Measurements from ENCODE around the gene DNAJC15. TPM values are rescaled to one million over a fixed set of nuclear protein-coding genes. Genes with fewer than 3 reads are reported as not detected.

Gene DNAJC15
- total and polyA plus RNA-seq, 2 of the 8 experiments (the other 6 are each of a cell fraction or from before 2014, with no cell fraction given): 5.8 to 20.8 TPM

DNA sequence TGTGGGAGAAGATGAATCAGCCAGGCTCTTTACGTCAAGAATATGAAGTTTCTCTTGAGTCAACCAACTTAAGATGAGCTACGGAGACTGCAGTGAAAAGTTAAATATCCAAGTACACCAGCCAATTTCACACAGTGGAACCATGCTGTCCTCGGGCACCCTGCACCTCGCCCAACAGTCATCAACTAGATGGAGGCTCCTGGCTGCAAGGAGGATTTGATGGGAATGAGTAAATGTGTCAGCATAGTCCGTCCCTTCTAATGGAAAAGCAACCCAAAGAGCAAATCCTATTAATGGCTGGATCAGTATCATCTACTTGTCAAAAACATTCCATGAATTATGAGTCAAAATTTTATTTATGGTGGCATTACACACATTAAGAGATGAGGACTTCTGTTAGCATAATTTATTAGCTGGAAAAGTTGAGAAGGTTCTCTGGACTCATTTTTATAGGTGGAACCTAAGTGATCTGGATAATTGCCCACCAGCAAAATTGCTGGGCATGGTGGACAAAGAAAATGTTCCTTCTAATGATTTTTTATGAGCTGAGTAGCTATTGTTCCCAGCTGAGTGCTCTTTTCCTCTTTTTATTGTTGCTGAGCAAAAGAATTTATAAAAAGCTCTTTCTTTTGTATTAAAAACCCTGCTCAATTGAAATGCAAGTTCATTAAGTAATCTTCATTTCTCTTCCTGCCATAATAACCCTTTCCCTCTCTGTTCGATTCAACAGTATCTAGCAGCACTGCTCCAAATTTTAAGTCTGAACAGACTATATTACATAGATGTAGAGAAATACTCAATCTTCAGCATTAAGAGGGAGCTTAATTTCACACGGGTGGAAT is 88.4 kb downstream of the DNAJC15 start:
- H3K36me3 ChIP-seq (ENCODE audit: control insufficient read depth in 2 of 4, insufficient read depth in 4 of 4, low read length in 3 of 4): no peaks in the 10 kb centered on the region
- no peaks in the 10 kb centered on the region for H3K27me3 ChIP-seq (replicated peaks in 1 of 4; ENCODE audit: control insufficient read depth in 3 of 4, extremely low read depth in 1 of 4, insufficient read depth in 3 of 4, low read length in 3 of 4)
- no peak overlapping the region for H2AFZ ChIP-seq (ENCODE audit: low read length)
- no peak overlapping the region for H3K4me3 ChIP-seq (ENCODE audit: extremely low read depth in 1 of 4, insufficient read depth in 2 of 4, low read depth in 3 of 4, low read length in 4 of 4)
- no peaks in the 10 kb centered on the region for H3K79me2 ChIP-seq (ENCODE audit: control insufficient read depth in 1 of 2, insufficient read depth in 2 of 2, low read length in 2 of 2)
- H3K23me2 ChIP-seq (ENCODE audit: low read depth, low read length): no peaks in the 10 kb centered on the region
- H3K18ac ChIP-seq (ENCODE audit: extremely low read depth, low read length): no peak overlapping the region
- H3K23ac ChIP-seq (ENCODE audit: insufficient read length): no peak overlapping the region
- no peak overlapping the region for H2BK20ac ChIP-seq (ENCODE audit: low read length)
- no peaks in the 10 kb centered on the region for H3K4me1 ChIP-seq (replicated peaks in 1 of 4; ENCODE audit: control insufficient read depth in 3 of 4, insufficient read depth in 4 of 4, low read length in 3 of 4)
- no peak overlapping the region for H4K91ac ChIP-seq (replicated peaks; ENCODE audit: insufficient read length, low read length)
- H4K8ac ChIP-seq (ENCODE audit: extremely low read depth, insufficient read depth, low read length): no peak overlapping the region
- FAIRE-seq: no peak
- H3K4me2 ChIP-seq (ENCODE audit: insufficient read depth in 1 of 2, low read depth in 2 of 2, low read length in 2 of 2): no peak overlapping the region
- no peak overlapping the region for H3K27ac ChIP-seq (ENCODE audit: low read depth, low read length)
- no peak overlapping the region for H2BK5ac ChIP-seq (ENCODE audit: low read depth, low read length)
- H3K14ac ChIP-seq (ENCODE audit: insufficient read length): no peak overlapping the region
- ChIA-PET CTCF (ENCODE audit: partially characterized antibody) (interaction anchor here (0.5 to 1.4 kb wide), 9 partner anchors 10 to 120 kb away, joined by 3 read pairs; no protein-coding TSS in a partner anchor), POLR2A (ENCODE audit: partially characterized antibody) (no interaction called here)
- no peak overlapping the region for H2BK12ac ChIP-seq (ENCODE audit: low read depth, low read length)
- no peaks in the 10 kb centered on the region for H4K20me1 ChIP-seq (replicated peaks in 1 of 2; ENCODE audit: control insufficient read depth in 1 of 2, insufficient read depth in 2 of 2, low read length in 2 of 2)
- no peak overlapping the region for H2AK5ac ChIP-seq (ENCODE audit: low read depth, low read length)
- no peak overlapping the region for H3K9ac ChIP-seq (replicated peaks in 1 of 4; ENCODE audit: extremely low read depth in 1 of 4, low read depth in 3 of 4, low read length in 3 of 4)
- no peak overlapping the region for H4K5ac ChIP-seq (ENCODE audit: insufficient read length, low read depth, low read length)
- H3K9me3 ChIP-seq (ENCODE audit: insufficient read depth in 2 of 2, low read depth in 1 of 2, low read length in 1 of 2): no peaks in the 10 kb centered on the region
- no peak overlapping the region for H3K56ac ChIP-seq (replicated peaks; ENCODE audit: insufficient read length, low read depth, low read length)
- H3K79me1 ChIP-seq (ENCODE audit: low read depth, low read length): no peaks in the 10 kb centered on the region
- no peak overlapping the region for H3K4ac ChIP-seq (replicated peaks; ENCODE audit: insufficient read length, low read depth, low read length)
- no peak for DNase-seq (ENCODE audit: low read depth in 1 of 2, low spot score in 2 of 2)
- WGBS, 2 experiments (ENCODE audit: extremely low coverage in 1 of 2, insufficient coverage in 1 of 2, insufficient read length in 1 of 2, insufficient replicate concordance in 2 of 2, low coverage in 1 of 2, low lambda C conversion rate in 2 of 2, missing lambda C conversion rate in 1 of 2): 90% methylated on average over 7 of the region's 7 CpGs; no CpG with 5 or more reads in 1 of the 2 experiments
- no peak overlapping the region for H2BK120ac ChIP-seq (replicated peaks; ENCODE audit: low read depth, low read length)
- H2BK15ac ChIP-seq (ENCODE audit: low read length): no peak overlapping the region
- TF ChIP-seq SIN3A (conservative IDR thresholded peaks at IDR 0.05 in 1 of 2, IDR thresholded peaks at IDR 0.05 in 1 of 2; ENCODE audit: low read depth in 1 of 2, low read length in 2 of 2) (no peak), POLR2A (IDR thresholded peaks at IDR 0.05; ENCODE audit: control extremely low read depth in 1 of 2, low read depth in 2 of 2, low read length in 2 of 2) (no peak)
